Stomach (tissue), 9 donors: ENCODE measurements around the gene KYNU. TPM values are rescaled to one million over a fixed set of nuclear protein-coding genes. Genes with fewer than 3 reads are reported as not detected.
"Not testable (repeated sequence)": the region's sequence is repeated elsewhere in the genome, so short reads cannot be mapped to it uniquely, and the experiment has no call there.

Experiments used
- DNase-seq, 2 donors: peaks; one replicate each; pipeline versions ENCODE4 v3.0.0 to v3.0.0-alpha.2; 2013 to 2019
- H3K27ac ChIP-seq, 5 donors: fragments of 200-600 bp in 4 of 5; sonication (generic) in 4 of 5; one replicate each; pipeline ENCODE4 v1.5.1; 2013 to 2019; ENCODE audit warnings: mild to moderate bottlenecking in 1 of 5, moderate library complexity in 1 of 5
- H3K27me3 ChIP-seq, 3 donors: fragments of 200-600 bp; sonication (generic); one replicate each; pipeline ENCODE4 v1.5.1; 2017 to 2019; ENCODE audit warnings: mixed run types in 1 of 3
- H3K36me3 ChIP-seq, 4 donors: fragments of 200-600 bp; sonication (generic); 1 replicate in 3 of 4; 2 replicates in 1 of 4; pipeline ENCODE4 v1.5.1; 2016 to 2019
- H3K4me1 ChIP-seq, 4 donors: fragments of 200-600 bp; sonication (generic); one replicate each; pipeline ENCODE4 v1.5.1; 2016 to 2019
- H3K4me3 ChIP-seq, 4 donors: fragments of 200-600 bp; sonication (generic) in 3 of 4; one replicate each; pipeline ENCODE4 v1.5.1; 2016 to 2019; ENCODE audit warnings: mild to moderate bottlenecking in 1 of 4
- H3K9me3 ChIP-seq, 4 donors: fragments of 200-600 bp; sonication (generic); one replicate each; pipeline ENCODE4 v1.5.1; 2016 to 2019
- EP300 ChIP-seq: sonication (generic); formaldehyde crosslinking; IDR thresholded peaks from one replicate; pipeline ENCODE4 v1.6.1; 2017; ENCODE audit warnings: antibody characterized with exemption
- POLR2A ChIP-seq, 4 donors: fragments of 450-650 bp; IDR thresholded peaks; one replicate each; pipeline ENCODE4 v1.6.1; 2016; ENCODE audit warnings: antibody characterized with exemption in 4 of 4, control low read depth in 2 of 4, mild to moderate bottlenecking in 1 of 4, moderate library complexity in 1 of 4
- POLR2AphosphoS5 ChIP-seq, 3 donors: sonication (generic); formaldehyde crosslinking; IDR thresholded peaks; one replicate each; pipeline ENCODE4 v1.6.1; 2016; ENCODE audit warnings: antibody characterized with exemption in 3 of 3
- WGBS, 5 donors: extraction: QIAGEN DNeasy Blood & Tissue Kit in 3 of 5; methylation state at CpG; one replicate each; pipeline versions ENCODE4 v1.1.5 to v1.1.7; 2013 to 2018; 5-methylcytosine and 5-hydroxymethylcytosine counted together
- intact Hi-C: fragments of 100-400 bp; cut with DNase I; formaldehyde crosslinking; loops from one replicate; pipeline ENCODE4 v1.15.1; 2023; ENCODE audit warnings: low total_unique reads
- polyA plus RNA-seq, 3 donors: library from polyadenylated mRNA; stranded (reverse); fragments of 200-250 nt; gene quantifications; one replicate each; pipeline ENCODE4 v1.2.3, GENCODE V29; 2013
- total RNA-seq, 5 donors: library from RNA; depleted of rRNA; stranded (reverse); fragments of >200 nt; gene quantifications; one replicate each; pipeline versions ENCODE4 v1.1.0 to v1.2.3, GENCODE V29; 2014 to 2016
- TF ChIP-seq, protein P1 (sequence below), 7 experiments: fragments of 450-650 bp in 4 of 7; fragments of 200-600 bp in 3 of 7; sonication (generic) in 3 of 7; IDR thresholded peaks; one replicate each; pipeline ENCODE4 v1.5.1; 2016 to 2019; ENCODE audit warnings: antibody characterized with exemption in 7 of 7, control low read depth in 2 of 7, mild to moderate bottlenecking in 1 of 7
- donor health status: healthy with polysubstance abuse.
- donor health status: Bipolar disorder and iron deficiency.
- donor health status: healthy.

The KYNU gene
- total and polyA plus RNA-seq, 8 donors, result 2.1 to 39.4 (median 3.9) TPM; not detected in 1

DNA sequence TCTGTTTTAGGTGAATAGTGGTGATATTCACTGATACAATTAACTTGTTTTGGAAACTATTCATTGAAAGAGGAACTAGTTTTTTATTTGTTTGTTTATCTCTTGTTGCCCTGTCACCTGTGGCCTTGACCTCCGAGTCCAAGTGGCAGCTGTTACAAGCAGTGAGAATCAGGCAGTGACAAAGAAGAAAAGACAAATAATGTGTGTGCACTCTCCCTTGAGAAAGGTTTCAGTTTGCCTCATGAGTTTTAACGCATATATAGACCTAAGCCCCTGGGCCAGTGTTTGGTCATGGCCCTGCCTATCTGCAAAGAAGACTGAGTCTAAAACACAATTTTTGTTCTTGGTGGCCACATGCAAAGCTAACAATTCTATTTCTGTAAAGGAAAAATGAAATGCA is 15.3 kb downstream of the KYNU start:
- 61 to 86% (median 63%) methylated on average over 2 of the region's 2 CpGs for WGBS, 5 donors
- no peaks in the 10 kb centered on the region for H3K9me3 ChIP-seq
- H3K27ac ChIP-seq, result no peak overlapping the region
- intact Hi-C loops, result no loop called here
- H3K4me3 ChIP-seq, result no peak overlapping the region
- TF ChIP-seq, protein P1, sequence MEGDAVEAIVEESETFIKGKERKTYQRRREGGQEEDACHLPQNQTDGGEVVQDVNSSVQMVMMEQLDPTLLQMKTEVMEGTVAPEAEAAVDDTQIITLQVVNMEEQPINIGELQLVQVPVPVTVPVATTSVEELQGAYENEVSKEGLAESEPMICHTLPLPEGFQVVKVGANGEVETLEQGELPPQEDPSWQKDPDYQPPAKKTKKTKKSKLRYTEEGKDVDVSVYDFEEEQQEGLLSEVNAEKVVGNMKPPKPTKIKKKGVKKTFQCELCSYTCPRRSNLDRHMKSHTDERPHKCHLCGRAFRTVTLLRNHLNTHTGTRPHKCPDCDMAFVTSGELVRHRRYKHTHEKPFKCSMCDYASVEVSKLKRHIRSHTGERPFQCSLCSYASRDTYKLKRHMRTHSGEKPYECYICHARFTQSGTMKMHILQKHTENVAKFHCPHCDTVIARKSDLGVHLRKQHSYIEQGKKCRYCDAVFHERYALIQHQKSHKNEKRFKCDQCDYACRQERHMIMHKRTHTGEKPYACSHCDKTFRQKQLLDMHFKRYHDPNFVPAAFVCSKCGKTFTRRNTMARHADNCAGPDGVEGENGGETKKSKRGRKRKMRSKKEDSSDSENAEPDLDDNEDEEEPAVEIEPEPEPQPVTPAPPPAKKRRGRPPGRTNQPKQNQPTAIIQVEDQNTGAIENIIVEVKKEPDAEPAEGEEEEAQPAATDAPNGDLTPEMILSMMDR (IDR thresholded peaks at IDR 0.05), result no peak
- no peak for TF ChIP-seq EP300
- DNase-seq, result no peak
- H3K4me1 ChIP-seq, result no peaks in the 10 kb centered on the region
- H3K27me3 ChIP-seq, result no peaks in the 10 kb centered on the region
- no peaks in the 10 kb centered on the region for H3K36me3 ChIP-seq

DNA sequence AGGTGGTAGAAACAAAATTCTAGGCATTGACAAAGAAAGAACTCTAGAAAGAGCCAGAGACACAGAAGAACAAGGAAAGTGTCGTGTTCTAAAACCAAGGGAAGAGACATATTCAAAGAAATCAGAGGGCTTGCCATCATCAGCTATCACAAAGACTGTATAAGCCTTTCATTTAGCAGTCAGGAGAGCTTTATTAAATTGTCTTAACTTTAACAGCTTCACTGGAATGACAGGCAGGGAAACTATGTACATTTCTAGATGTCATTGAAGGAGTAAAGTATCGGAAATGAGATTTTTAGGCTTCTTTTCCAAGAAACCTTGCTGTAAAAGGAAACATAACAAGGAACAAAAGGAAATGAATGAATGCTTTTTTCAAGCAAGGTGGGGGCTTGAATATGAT is 15.8 kb downstream of the KYNU start:
- WGBS, 5 donors, result 73 to 91% (median 83%) methylated on average over 2 of the region's 2 CpGs
- intact Hi-C loops, result no loop called here
- DNase-seq, result no peak

DNA sequence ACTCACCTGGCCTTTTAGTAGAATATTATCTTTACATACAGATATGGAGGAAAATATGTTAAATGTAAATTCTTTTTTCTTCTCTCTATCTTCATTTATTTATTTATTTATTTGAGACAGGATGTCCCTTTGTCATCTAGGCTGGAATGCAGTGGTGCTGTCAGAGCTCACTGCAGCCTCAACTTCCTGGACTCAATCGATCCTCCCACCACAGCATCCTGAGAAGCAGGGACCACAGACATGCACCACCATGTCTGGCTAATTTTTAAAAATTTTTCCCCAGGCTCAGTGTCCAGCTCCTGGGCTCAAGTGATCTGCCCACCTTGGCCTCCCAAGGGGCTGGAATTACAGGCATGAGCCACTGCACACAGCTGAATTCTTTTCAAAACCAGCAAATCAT is 20.3 kb downstream of the KYNU start:
- H3K27ac ChIP-seq, result no peak overlapping the region
- no peak overlapping the region for H3K4me3 ChIP-seq
- H3K4me1 ChIP-seq, result no peaks in the 10 kb centered on the region
- DNase-seq, result no peak
- no peaks in the 10 kb centered on the region for H3K27me3 ChIP-seq
- intact Hi-C loops, result no loop called here
- H3K9me3 ChIP-seq, result no peaks in the 10 kb centered on the region
- no peak for TF ChIP-seq EP300
- no peak for TF ChIP-seq POLR2AphosphoS5 (IDR thresholded peaks at IDR 0.05)
- TF ChIP-seq, protein P1 (IDR thresholded peaks at IDR 0.05), result no peak
- TF ChIP-seq POLR2A (IDR thresholded peaks at IDR 0.05), result no peak
- WGBS, 5 donors, result 42 to 57% (median 53%) methylated on average over 1 of the region's 1 CpG
- H3K36me3 ChIP-seq, result no peaks in the 10 kb centered on the region

More for the DNA sequence above, 15.8 kb downstream of the KYNU start:
- H3K9me3 ChIP-seq, result no peaks in the 10 kb centered on the region
- H3K27me3 ChIP-seq, result no peaks in the 10 kb centered on the region
- TF ChIP-seq POLR2AphosphoS5 (IDR thresholded peaks at IDR 0.05), result no peak
- no peak for TF ChIP-seq EP300
- TF ChIP-seq, protein P1 (IDR thresholded peaks at IDR 0.05), result no peak
- TF ChIP-seq POLR2A (IDR thresholded peaks at IDR 0.05), result no peak
- no peak overlapping the region for H3K27ac ChIP-seq
- H3K4me1 ChIP-seq, result no peaks in the 10 kb centered on the region
- H3K4me3 ChIP-seq, result no peak overlapping the region
- H3K36me3 ChIP-seq, result no peaks in the 10 kb centered on the region

DNA sequence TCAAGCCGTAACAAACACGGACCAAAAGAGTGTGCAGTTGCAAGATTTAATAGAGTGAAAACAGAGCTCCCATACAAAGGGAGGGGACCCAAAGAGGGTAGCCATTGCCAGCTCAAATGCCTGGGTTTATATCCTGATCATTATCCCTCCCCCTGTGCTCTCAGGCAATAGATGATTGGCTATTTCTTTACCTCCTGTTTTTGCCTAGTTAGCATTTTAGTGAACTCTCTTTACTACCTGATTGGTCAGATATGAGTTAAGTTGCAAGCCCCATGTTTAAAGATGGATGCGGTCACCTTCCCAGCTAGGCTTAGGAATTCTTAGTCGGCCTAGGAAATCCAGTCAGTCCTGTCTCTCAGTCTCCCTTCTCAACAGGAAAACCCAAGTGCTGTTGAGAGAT is 22.9 kb downstream of the KYNU start:
- H3K27me3 ChIP-seq, H3K4me1 ChIP-seq, H3K9me3 ChIP-seq, H3K27ac ChIP-seq, H3K36me3 ChIP-seq, DNase-seq, H3K4me3 ChIP-seq, intact Hi-C loops: not testable (repeated sequence)
- 81 to 96% (median 90%) methylated on average over 4 of the region's 4 CpGs for WGBS, 5 donors

DNA sequence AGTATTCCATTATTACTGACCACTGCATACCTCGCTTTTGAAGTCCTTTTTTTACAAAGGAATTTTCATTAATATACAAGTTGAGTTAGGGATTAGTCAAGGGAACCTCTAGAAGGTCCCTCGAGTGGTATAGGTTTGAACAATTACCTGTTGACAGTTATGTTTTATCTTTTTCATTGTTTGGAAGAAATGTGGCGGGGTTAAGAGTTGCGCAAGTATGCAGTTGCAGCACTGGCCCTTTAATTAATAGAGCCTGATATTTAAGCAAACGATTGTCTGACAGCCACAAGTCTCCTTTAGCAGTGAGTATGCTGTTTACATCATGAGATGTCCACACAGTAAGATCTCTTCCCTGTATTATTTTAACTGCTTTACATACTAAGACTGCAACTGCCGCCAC is 24.3 kb downstream of the KYNU start:
- H3K4me3 ChIP-seq, result no peak overlapping the region
- DNase-seq, result no peak
- no peaks in the 10 kb centered on the region for H3K4me1 ChIP-seq
- no peak for TF ChIP-seq POLR2AphosphoS5 (IDR thresholded peaks at IDR 0.05)
- no peak for TF ChIP-seq POLR2A (IDR thresholded peaks at IDR 0.05)
- TF ChIP-seq, protein P1 (IDR thresholded peaks at IDR 0.05), result no peak
- no peak for TF ChIP-seq EP300
- WGBS, 5 donors, result 75 to 82% (median 79%) methylated on average over 6 of the region's 6 CpGs
- H3K27ac ChIP-seq, result no peak overlapping the region
- intact Hi-C loops, result no loop called here
- H3K9me3 ChIP-seq, result no peaks in the 10 kb centered on the region
- H3K36me3 ChIP-seq, result no peaks in the 10 kb centered on the region
- no peaks in the 10 kb centered on the region for H3K27me3 ChIP-seq

DNA sequence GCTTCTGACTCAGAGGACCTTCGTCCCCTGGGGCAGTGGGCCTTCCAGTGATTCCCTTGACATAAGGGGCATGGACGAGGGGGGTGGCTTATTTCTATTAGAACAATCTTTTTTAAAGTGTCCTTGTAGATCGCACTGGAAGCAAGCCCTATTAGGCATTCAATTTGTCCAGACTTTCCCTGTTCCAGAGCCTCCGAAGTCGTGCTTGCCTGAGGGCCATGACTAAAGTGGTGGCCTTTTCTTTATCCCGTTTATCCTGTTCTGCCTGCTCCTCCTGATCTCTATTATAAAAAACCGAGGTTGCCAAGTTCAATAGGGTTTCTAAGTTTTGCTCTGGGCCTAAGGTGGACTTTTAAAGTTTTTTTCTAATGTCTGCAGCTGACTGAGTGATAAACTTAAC is 26.3 kb downstream of the KYNU start:
- intact Hi-C loops, H3K36me3 ChIP-seq, H3K4me1 ChIP-seq, H3K4me3 ChIP-seq, H3K27ac ChIP-seq, H3K9me3 ChIP-seq, DNase-seq, H3K27me3 ChIP-seq: not testable (repeated sequence)
- 55 to 70% (median 62%) methylated on average over 6 to 7 of the region's 7 CpGs for WGBS, 5 donors
